Measurements from ENCODE around the gene ZNF227.
"Not testable (repeated sequence)": the region's sequence is repeated elsewhere in the genome, so short reads cannot be mapped to it uniquely, and the experiment has no call there.

Gene ZNF227

GRCh38 chr19:44212250-44212865 is at the start of gene ZNF227:
TSS of gene ZNF227 (plus strand) at chr19:44212532. CDS start at chr19:44217793, 5,261 bp downstream.
- Histone ChIP-seq H4K20me1 (ENCODE audit: insufficient read depth, low read length) (no peaks in the 10 kb centered on the region), H3K79me2 (ENCODE audit: low read length) (peaks cover 30% of the 10 kb centered on the region), H2AFZ (ENCODE audit: low read depth, low read length) (peak within 1 kb of the TSS; percentile 98), H3K9ac (ENCODE audit: low read length) (peak within 1 kb of the TSS; percentile 95), H3K27ac (ENCODE audit: low read length) (peak within 1 kb of the TSS; percentile 54), H3K4me3 (ENCODE audit: low read length) (peak within 1 kb of the TSS; percentile 97), H3K36me3 (replicated peaks; ENCODE audit: low read depth, low read length) (peaks cover 35% of the 10 kb centered on the region), H3K4me1 (ENCODE audit: low read length) (peaks cover 10% of the 10 kb centered on the region; the same call in 1 of the 2 replicates), H3K9me3 (ENCODE audit: insufficient read depth, low read length) (peaks cover 26% of the 10 kb centered on the region; the same call in 1 of the 2 replicates), H3K4me2 (ENCODE audit: low read length) (peak within 1 kb of the TSS; percentile 96), H3K27me3 (ENCODE audit: low read depth, low read length) (no peaks in the 10 kb centered on the region)
- TF ChIP-seq CTCF (IDR thresholded peaks at IDR 0.05; ENCODE audit: low read depth, low read length) = no peak
- TF ChIP-seq EZH2phosphoT487 (IDR thresholded peaks at IDR 0.05; ENCODE audit: low read depth) = no peak

- no peaks in the 10 kb centered on the region for H3K27me3 ChIP-seq (ENCODE audit: low read depth, low read length)
- H3K4me3 ChIP-seq (ENCODE audit: low read length) = no peak overlapping the region
- H3K9me3 ChIP-seq (ENCODE audit: insufficient read depth, low read length) = peaks cover 15% of the 10 kb centered on the region; the same call in 1 of the 2 replicates
- H3K4me1 ChIP-seq (ENCODE audit: low read length) = peaks cover 7% of the 10 kb centered on the region
- TF ChIP-seq CTCF (IDR thresholded peaks at IDR 0.05; ENCODE audit: low read depth, low read length) (no peak), EZH2phosphoT487 (IDR thresholded peaks at IDR 0.05; ENCODE audit: low read depth) (no peak)
- H4K20me1 ChIP-seq (ENCODE audit: insufficient read depth, low read length) = no peaks in the 10 kb centered on the region
- H3K27ac ChIP-seq (ENCODE audit: low read length) = no peak overlapping the region
- no peak overlapping the region for H3K4me2 ChIP-seq (ENCODE audit: low read length)
- peaks cover 12% of the 10 kb centered on the region; the same call in 1 of the 2 replicates for H3K79me2 ChIP-seq (ENCODE audit: low read length)
- no peak overlapping the region for H3K9ac ChIP-seq (ENCODE audit: low read length)
- peaks cover 29% of the 10 kb centered on the region for H3K36me3 ChIP-seq (replicated peaks; ENCODE audit: low read depth, low read length)
- no peak overlapping the region for H2AFZ ChIP-seq (ENCODE audit: low read depth, low read length)
Observed at GRCh38 chr19:44163789-44164188, 48.5 kb upstream of the ZNF227 start.

GRCh38 chr19:44164327-44164672 is 48.0 kb upstream of the ZNF227 start:
- Histone ChIP-seq H4K20me1 (ENCODE audit: insufficient read depth, low read length) (no peaks in the 10 kb centered on the region), H2AFZ (ENCODE audit: low read depth, low read length) (peak overlapping the region; percentile 93), H3K27me3 (ENCODE audit: low read depth, low read length) (no peaks in the 10 kb centered on the region), H3K9me3 (ENCODE audit: insufficient read depth, low read length) (peaks cover 15% of the 10 kb centered on the region; the same call in 1 of the 2 replicates), H3K4me1 (ENCODE audit: low read length) (peaks cover 7% of the 10 kb centered on the region), H3K4me3 (ENCODE audit: low read length) (peak overlapping the region; percentile 84), H3K79me2 (ENCODE audit: low read length) (peaks cover 12% of the 10 kb centered on the region; the same call in 1 of the 2 replicates), H3K4me2 (ENCODE audit: low read length) (peak overlapping the region; percentile 90), H3K9ac (ENCODE audit: low read length) (peak overlapping the region; percentile 78), H3K36me3 (replicated peaks; ENCODE audit: low read depth, low read length) (peaks cover 32% of the 10 kb centered on the region), H3K27ac (ENCODE audit: low read length) (0 out of 2 replicates have a peak overlapping the region, but pooled peaks have one; percentile 10)
- no peak for TF ChIP-seq EZH2phosphoT487 (IDR thresholded peaks at IDR 0.05; ENCODE audit: low read depth)
- TF ChIP-seq CTCF (IDR thresholded peaks at IDR 0.05; ENCODE audit: low read depth, low read length) = no peak

GRCh38 chr19:44164673-44165512 is 47.4 kb upstream of the ZNF227 start, which contains the start of gene ZNF226:
TSS of gene ZNF226 (plus strand) at chr19:44165100. CDS start at chr19:44170081, 4,981 bp downstream.
- Histone ChIP-seq H3K4me1 (ENCODE audit: low read length) (peaks cover 7% of the 10 kb centered on the region), H3K27ac (ENCODE audit: low read length) (peak within 1 kb of the TSS; percentile 42), H3K4me3 (ENCODE audit: low read length) (peak within 1 kb of the TSS; percentile 84), H2AFZ (ENCODE audit: low read depth, low read length) (peak within 1 kb of the TSS; percentile 93), H4K20me1 (ENCODE audit: insufficient read depth, low read length) (no peaks in the 10 kb centered on the region), H3K9ac (ENCODE audit: low read length) (peak within 1 kb of the TSS; percentile 78), H3K4me2 (ENCODE audit: low read length) (peak within 1 kb of the TSS; percentile 90), H3K27me3 (ENCODE audit: low read depth, low read length) (no peaks in the 10 kb centered on the region), H3K36me3 (replicated peaks; ENCODE audit: low read depth, low read length) (peaks cover 38% of the 10 kb centered on the region), H3K9me3 (ENCODE audit: insufficient read depth, low read length) (peaks cover 15% of the 10 kb centered on the region; the same call in 1 of the 2 replicates), H3K79me2 (ENCODE audit: low read length) (peaks cover 12% of the 10 kb centered on the region; the same call in 1 of the 2 replicates)
- TF ChIP-seq CTCF (IDR thresholded peaks at IDR 0.05; ENCODE audit: low read depth, low read length) (no peak), EZH2phosphoT487 (IDR thresholded peaks at IDR 0.05; ENCODE audit: low read depth) (no peak)

- not testable (repeated sequence) for H2AFZ ChIP-seq (ENCODE audit: low read depth, low read length); H3K4me1 ChIP-seq (ENCODE audit: low read length); H4K20me1 ChIP-seq (ENCODE audit: insufficient read depth, low read length); H3K27me3 ChIP-seq (ENCODE audit: low read depth, low read length); H3K4me2 ChIP-seq (ENCODE audit: low read length); H3K27ac ChIP-seq (ENCODE audit: low read length); H3K79me2 ChIP-seq (ENCODE audit: low read length); H3K4me3 ChIP-seq (ENCODE audit: low read length); H3K9ac ChIP-seq (ENCODE audit: low read length)
- Histone ChIP-seq H3K9me3 (ENCODE audit: insufficient read depth, low read length) (peaks cover 25% of the 10 kb centered on the region; the same call in 1 of the 2 replicates), H3K36me3 (replicated peaks; ENCODE audit: low read depth, low read length) (peaks cover 88% of the 10 kb centered on the region)
Observed at GRCh38 chr19:44170660-44171059, 41.7 kb upstream of the ZNF227 start.
